CD8-positive, alpha-beta memory T cell (primary cell): ENCODE data around the gene SLC16A4. TPM values are rescaled to one million over a fixed set of nuclear protein-coding genes. Genes with fewer than 3 reads are reported as not detected.
A peak's percentile ranks its signal among the peaks of the same experiment; 100 is the strongest.

Experiments
- CTCF ChIA-PET: fragments of 350-600 bp; sonication (Branson Sonifier 250); formaldehyde crosslinking; loops from one replicate; lab custom pipeline; 2021; ENCODE audit warnings: antibody characterized with exemption; lab: Charles Lee
- POLR2A ChIA-PET: fragments of 350-600 bp; sonication (Branson Sonifier 250); formaldehyde crosslinking; loops from one replicate; lab custom pipeline; 2021; ENCODE audit warnings: antibody characterized with exemption; lab: Charles Lee
- DNase-seq, 5 donors: peaks; one replicate each; pipeline versions ENCODE4 v3.0.0 to v3.0.0-alpha.2; 2020 to 2022; ENCODE audit warnings: mixed read lengths in 1 of 5
- H3K27ac ChIP-seq: one replicate; pipeline ENCODE4 v1.7.0; 2013; ENCODE audit warnings: low read depth, mild to moderate bottlenecking, low read length, moderate library complexity
- H3K27me3 ChIP-seq: 2 replicates; pipeline ENCODE4 v1.7.0; 2013; ENCODE audit warnings: low read length, mild to moderate bottlenecking; ENCODE audit not compliant: insufficient read depth, poor library complexity, severe bottlenecking
- H3K36me3 ChIP-seq: 2 replicates; pipeline ENCODE4 v1.7.0; 2013; ENCODE audit warnings: mild to moderate bottlenecking, low read length, moderate library complexity; ENCODE audit not compliant: insufficient read depth
- H3K4me1 ChIP-seq: 2 replicates; pipeline ENCODE4 v1.7.0; 2013; ENCODE audit warnings: mild to moderate bottlenecking, low read length, moderate library complexity; ENCODE audit not compliant: insufficient read depth
- H3K4me3 ChIP-seq: 2 replicates; pipeline ENCODE4 v1.7.0; 2013; ENCODE audit warnings: mild to moderate bottlenecking, low read length
- H3K9me3 ChIP-seq: 2 replicates; pipeline ENCODE4 v1.7.0; 2013; ENCODE audit warnings: mild to moderate bottlenecking, low read length
- H3K27ac Mint-ChIP-seq, 8 donors: one replicate each; pipeline ENCODE4 v1.8.0; 2020 to 2021; ENCODE audit warnings: mixed read lengths in 8 of 8, mild to moderate bottlenecking in 6 of 8, inconsistent platforms in 3 of 8, moderate library complexity in 3 of 8
- H3K27me3 Mint-ChIP-seq, 2 donors: one replicate each; pipeline ENCODE4 v1.8.0; 2020 to 2021; ENCODE audit warnings: mixed read lengths in 2 of 2, mild to moderate bottlenecking in 1 of 2, moderate library complexity in 1 of 2
- H3K36me3 Mint-ChIP-seq, 3 donors: one replicate each; pipeline ENCODE4 v1.8.0; 2020 to 2021; ENCODE audit warnings: mixed read lengths in 3 of 3, inconsistent platforms in 1 of 3, mild to moderate bottlenecking in 1 of 3
- H3K4me1 Mint-ChIP-seq, 3 donors: one replicate each; pipeline ENCODE4 v1.8.0; 2020 to 2021; ENCODE audit warnings: mixed read lengths in 3 of 3, inconsistent platforms in 1 of 3, mild to moderate bottlenecking in 1 of 3
- H3K4me3 Mint-ChIP-seq, 7 donors: one replicate each; pipeline ENCODE4 v1.8.0; 2020 to 2021; ENCODE audit warnings: mixed read lengths in 7 of 7, mild to moderate bottlenecking in 6 of 7, moderate library complexity in 4 of 7, inconsistent platforms in 2 of 7
- H3K9me3 Mint-ChIP-seq, 5 donors: one replicate each; pipeline ENCODE4 v1.8.0; 2020 to 2022; ENCODE audit warnings: mixed read lengths in 5 of 5, mild to moderate bottlenecking in 3 of 5, moderate library complexity in 2 of 5, inconsistent platforms in 1 of 5
- polyA plus RNA-seq: library from polyadenylated mRNA; unstranded; fragments of 300-500 nt; fragmentation: Illumina TruSeq; gene quantifications from one replicate; pipeline ENCODE4 v1.2.3, GENCODE V29; 2021
- total RNA-seq, 2 experiments: library from RNA; stranded (reverse); gene quantifications; one replicate each; pipeline ENCODE4 v1.2.3, GENCODE V29; 2021

Gene SLC16A4
- total and polyA plus RNA-seq, 3 experiments from 2014 or later: 0.09 to 0.49 (median 0.13) TPM

GRCh38 chr1:110348771-110349170 lies 42.1 kb downstream of the SLC16A4 start:
- CTCF ChIA-PET: interaction anchor here (1.9 to 2.3 kb wide), 2 partner anchors 9 to 11 kb away, joined by 6 to 11 read pairs; partner anchors contain the start of gene RBM15
- Histone ChIP-seq H3K36me3 (no peaks in the 10 kb centered on the region), H3K4me1 (peaks cover 57% of the 10 kb centered on the region), H3K27ac (no peak overlapping the region), H3K9me3 (no peaks in the 10 kb centered on the region), H3K27me3 (no peaks in the 10 kb centered on the region), H3K4me3 (no peak overlapping the region)
- peak overlapping the region in 3 of 7 donors; percentile 6 to 43 (median 12) for H3K4me3 Mint-ChIP-seq
- peaks cover 6 to 42% (median 6%) of the 10 kb centered on the region in 3 donors for H3K36me3 Mint-ChIP-seq
- H3K27me3 Mint-ChIP-seq: no peaks in the 10 kb centered on the region
- POLR2A ChIA-PET: interaction anchor here (2.2 kb wide), 1 partner anchor 10 kb away, joined by 9 read pairs; the partner anchor contains the start of gene RBM15
- no peak for DNase-seq
- H3K4me1 Mint-ChIP-seq: peaks cover 78 to 91% (median 90%) of the 10 kb centered on the region in 3 donors
- H3K27ac Mint-ChIP-seq: peak overlapping the region in 2 of 8 donors; percentile 24 to 27
- H3K9me3 Mint-ChIP-seq: no peaks in the 10 kb centered on the region

- H3K4me1 Mint-ChIP-seq: peaks cover 82 to 91% (median 91%) of the 10 kb centered on the region in 3 donors
- no peak overlapping the region for H3K4me3 ChIP-seq
- H3K36me3 Mint-ChIP-seq: peaks cover 9 to 37% (median 9%) of the 10 kb centered on the region in 3 donors
- H3K9me3 ChIP-seq: no peaks in the 10 kb centered on the region
- CTCF ChIA-PET: interaction anchor here (1.9 to 2.3 kb wide), 2 partner anchors 8 to 10 kb away, joined by 6 to 11 read pairs; partner anchors contain the start of gene RBM15
- POLR2A ChIA-PET: interaction anchor here (2.2 kb wide), 1 partner anchor 9 kb away, joined by 9 read pairs; the partner anchor contains the start of gene RBM15
- peaks cover 63% of the 10 kb centered on the region for H3K4me1 ChIP-seq
- H3K4me3 Mint-ChIP-seq: peak overlapping the region in 3 of 7 donors; percentile 16 to 34 (median 24)
- no peaks in the 10 kb centered on the region for H3K36me3 ChIP-seq
- H3K27ac Mint-ChIP-seq: peak overlapping the region in 1 of 8 donors; percentile 27
- H3K27me3 Mint-ChIP-seq: no peaks in the 10 kb centered on the region
- no peaks in the 10 kb centered on the region for H3K27me3 ChIP-seq
- no peak overlapping the region for H3K27ac ChIP-seq
- DNase-seq: no peak
- no peaks in the 10 kb centered on the region for H3K9me3 Mint-ChIP-seq
These were observed 42.8 kb downstream of the SLC16A4 start for GRCh38 chr1:110348050-110348449.

- CTCF ChIA-PET: interaction anchor here (0.6 to 2.3 kb wide), 3 partner anchors 8 to 140 kb away, joined by 3 to 7 read pairs (median 6); partner anchors contain the start of gene RBM15
- Histone ChIP-seq H3K4me3 (no peak overlapping the region), H3K9me3 (no peaks in the 10 kb centered on the region), H3K27ac (no peak overlapping the region), H3K36me3 (peaks cover 4% of the 10 kb centered on the region), H3K4me1 (peaks cover 70% of the 10 kb centered on the region), H3K27me3 (no peaks in the 10 kb centered on the region)
- Mint-ChIP-seq H3K27me3 (no peaks in the 10 kb centered on the region), H3K4me1 (peaks cover 88 to 98% (median 95%) of the 10 kb centered on the region in 3 donors), H3K9me3 (no peaks in the 10 kb centered on the region), H3K36me3 (peaks cover 9 to 37% (median 9%) of the 10 kb centered on the region in 3 donors), H3K27ac (peak overlapping the region in 4 of 8 donors; percentile 9 to 82 (median 26)), H3K4me3 (peak overlapping the region in 5 of 7 donors; percentile 4 to 51 (median 47))
- no peak for DNase-seq
- POLR2A ChIA-PET: interaction anchor here (2.2 kb wide), 1 partner anchor 8 kb away, joined by 9 read pairs; the partner anchor contains the start of gene RBM15
These were observed 43.5 kb downstream of the SLC16A4 start for GRCh38 chr1:110347182-110347893.

- ChIA-PET POLR2A (no interaction called here), CTCF (interaction anchor here (0.6 to 2.3 kb wide), 2 partner anchors 53 to 139 kb away, joined by 3 to 7 read pairs; no protein-coding TSS in a partner anchor)
- no peaks in the 10 kb centered on the region for H3K27me3 Mint-ChIP-seq
- H3K4me1 Mint-ChIP-seq: peaks cover 91 to 100% (median 97%) of the 10 kb centered on the region in 3 donors
- Histone ChIP-seq H3K27ac (no peak overlapping the region), H3K4me1 (peaks cover 76% of the 10 kb centered on the region), H3K4me3 (no peak overlapping the region), H3K27me3 (no peaks in the 10 kb centered on the region), H3K9me3 (no peaks in the 10 kb centered on the region), H3K36me3 (peaks cover 4% of the 10 kb centered on the region)
- peaks cover 9 to 37% (median 12%) of the 10 kb centered on the region in 3 donors for H3K36me3 Mint-ChIP-seq
- H3K27ac Mint-ChIP-seq: peak overlapping the region in 4 of 8 donors; percentile 52 to 82 (median 58)
- H3K4me3 Mint-ChIP-seq: peak overlapping the region in 5 of 7 donors; percentile 4 to 47 (median 15)
- DNase-seq: no peak
- no peaks in the 10 kb centered on the region for H3K9me3 Mint-ChIP-seq
These were observed 44.1 kb downstream of the SLC16A4 start for GRCh38 chr1:110346690-110347089.

- CTCF ChIA-PET: interaction anchor here (2.3 kb wide), 1 partner anchor 138 kb away, joined by 7 read pairs; no protein-coding TSS in a partner anchor
These were observed 45.3 kb downstream of the SLC16A4 start for GRCh38 chr1:110345480-110345879.

GRCh38 chr1:110344152-110344551 lies 46.7 kb downstream of the SLC16A4 start:
- H3K36me3 ChIP-seq: peaks cover 4% of the 10 kb centered on the region
- H3K27me3 ChIP-seq: no peaks in the 10 kb centered on the region
- peak overlapping the region in 6 of 8 donors; percentile 13 to 86 (median 44) for H3K27ac Mint-ChIP-seq
- ChIA-PET POLR2A (no interaction called here), CTCF (interaction anchor here (1.0 kb wide), 1 partner anchor 137 kb away, joined by 4 read pairs; no protein-coding TSS in a partner anchor)
- peak overlapping the region in 1 of 7 donors; percentile 77 for H3K4me3 Mint-ChIP-seq
- H3K27ac ChIP-seq: no peak overlapping the region
- H3K4me1 ChIP-seq: peaks cover 74% of the 10 kb centered on the region
- no peaks in the 10 kb centered on the region for H3K27me3 Mint-ChIP-seq
- no peaks in the 10 kb centered on the region for H3K9me3 ChIP-seq
- peaks cover 90 to 96% (median 94%) of the 10 kb centered on the region in 3 donors for H3K4me1 Mint-ChIP-seq
- no peak overlapping the region for H3K4me3 ChIP-seq
- H3K36me3 Mint-ChIP-seq: peaks cover 9 to 36% (median 12%) of the 10 kb centered on the region in 3 donors
- no peak for DNase-seq
- H3K9me3 Mint-ChIP-seq: no peaks in the 10 kb centered on the region

More at GRCh38 chr1:110345480-110345879, 45.3 kb downstream of the SLC16A4 start:
- POLR2A ChIA-PET: no interaction called here
- peaks cover 9 to 37% (median 12%) of the 10 kb centered on the region in 3 donors for H3K36me3 Mint-ChIP-seq
- peaks cover 80% of the 10 kb centered on the region for H3K4me1 ChIP-seq
- H3K36me3 ChIP-seq: peaks cover 4% of the 10 kb centered on the region
- peaks cover 91 to 100% (median 97%) of the 10 kb centered on the region in 3 donors for H3K4me1 Mint-ChIP-seq
- H3K9me3 ChIP-seq: no peaks in the 10 kb centered on the region
- no peak overlapping the region for H3K4me3 ChIP-seq
- no peaks in the 10 kb centered on the region for H3K27me3 ChIP-seq
- peak overlapping the region in 7 of 8 donors; percentile 2 to 80 (median 37) for H3K27ac Mint-ChIP-seq
- no peak for DNase-seq
- no peak overlapping the region for H3K27ac ChIP-seq
- no peaks in the 10 kb centered on the region for H3K27me3 Mint-ChIP-seq
- H3K4me3 Mint-ChIP-seq: peak overlapping the region; percentile 14 to 72 (median 34)
- H3K9me3 Mint-ChIP-seq: no peaks in the 10 kb centered on the region

GRCh38 chr1:110343249-110343648 lies 47.6 kb downstream of the SLC16A4 start:
- CTCF ChIA-PET: interaction anchor here (1.0 kb wide), 1 partner anchor 136 kb away, joined by 4 read pairs; no protein-coding TSS in a partner anchor
- no peaks in the 10 kb centered on the region for H3K9me3 Mint-ChIP-seq
- no peaks in the 10 kb centered on the region for H3K27me3 Mint-ChIP-seq
- no peaks in the 10 kb centered on the region for H3K9me3 ChIP-seq
- peaks cover 4% of the 10 kb centered on the region for H3K36me3 ChIP-seq
- POLR2A ChIA-PET: no interaction called here
- no peak overlapping the region for H3K27ac ChIP-seq
- H3K36me3 Mint-ChIP-seq: peaks cover 9 to 29% (median 12%) of the 10 kb centered on the region in 3 donors
- H3K4me1 ChIP-seq: peaks cover 65% of the 10 kb centered on the region
- H3K4me1 Mint-ChIP-seq: peaks cover 81 to 86% (median 85%) of the 10 kb centered on the region in 3 donors
- H3K27me3 ChIP-seq: no peaks in the 10 kb centered on the region
- H3K27ac Mint-ChIP-seq: peak overlapping the region in 7 of 8 donors; percentile 13 to 86 (median 61)
- H3K4me3 Mint-ChIP-seq: peak overlapping the region in 2 of 7 donors; percentile 76 to 77
- DNase-seq: no peak
- no peak overlapping the region for H3K4me3 ChIP-seq
